HG03045 (cell line): ENCODE measurements around the gene PPHLN1.

Experiments used
- ATAC-seq: cut with Tn5 transposase; IDR thresholded peaks from one replicate; pipeline ENCODE4 v1.9.1; 2021; ENCODE audit warnings: mild to moderate bottlenecking, moderate library complexity; ENCODE audit not compliant: unreplicated experiment

Gene PPHLN1

GRCh38 chr12:42325653-42326474, at the start of gene PPHLN1, which contains the start of gene ZCRB1:
Gene PPHLN1, plus strand, starts transcription at chr12:42326167. Its CDS starts 9,736 bp downstream, at chr12:42335903.
Gene ZCRB1, minus strand, starts transcription at chr12:42326094. Its CDS starts 1,992 bp downstream, at chr12:42324102.
- peak; percentile 97 for ATAC-seq

DNA sequence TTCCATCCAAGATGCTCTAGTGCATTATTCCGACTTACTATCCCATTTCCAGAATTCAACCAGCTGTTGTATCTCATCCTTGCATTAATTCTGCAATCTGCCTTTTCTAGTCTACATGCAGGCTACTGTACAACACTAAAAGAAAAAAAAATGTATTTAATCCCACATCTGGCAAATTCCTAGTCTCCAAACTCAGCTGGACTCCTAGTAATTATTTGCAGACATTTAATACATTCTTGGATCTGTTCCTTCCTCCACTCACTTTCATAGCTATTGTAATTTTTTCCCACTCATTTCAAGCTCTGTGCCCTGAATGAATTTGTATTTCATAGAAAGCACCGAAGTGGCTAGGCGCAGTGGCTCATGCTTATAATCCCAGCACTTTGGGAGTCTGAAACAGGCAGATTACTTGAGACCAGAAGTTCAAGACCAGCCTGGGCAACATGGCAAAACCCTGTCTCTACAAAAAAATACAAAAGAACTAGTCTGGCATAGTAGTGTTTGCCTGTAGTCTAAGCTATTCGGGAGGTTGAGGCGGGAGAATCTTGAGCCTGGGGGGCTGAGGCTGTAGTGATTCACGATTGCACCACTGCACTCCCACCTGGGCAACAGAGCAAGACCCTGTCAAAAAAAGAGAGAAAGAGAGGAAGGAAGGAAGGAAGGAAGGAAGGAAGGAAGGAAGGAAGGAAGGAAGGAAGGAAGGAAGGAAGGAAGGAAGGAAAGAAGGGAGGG, 48.4 kb upstream of the PPHLN1 start:
- no peak for ATAC-seq

DNA sequence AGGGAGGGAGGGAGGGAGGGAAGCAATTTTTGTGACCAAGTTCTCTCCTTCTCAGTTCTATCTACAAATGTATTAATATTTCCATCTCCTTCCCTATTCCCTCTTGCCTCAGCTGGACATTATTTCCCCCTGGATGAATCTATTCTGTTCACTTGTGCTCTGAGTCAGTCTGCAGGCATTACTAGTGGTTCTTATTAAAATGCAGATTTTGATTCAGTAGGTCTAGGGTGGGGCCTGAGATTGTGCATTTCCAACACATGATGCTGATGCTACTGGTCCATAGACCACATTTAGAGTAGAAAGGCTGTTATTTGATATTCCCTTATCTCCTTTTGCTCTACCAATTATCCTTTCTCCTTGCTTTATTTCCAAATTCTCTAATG, 47.8 kb upstream of the PPHLN1 start:
- no peak for ATAC-seq

- ATAC-seq = no peak
Observed at GRCh38 chr12:42281278-42281677, 44.7 kb upstream of the PPHLN1 start.

GRCh38 chr12:42281844-42282243, 44.1 kb upstream of the PPHLN1 start:
- no peak for ATAC-seq

- ATAC-seq = no peak
Observed at GRCh38 chr12:42282294-42282693, 43.7 kb upstream of the PPHLN1 start.

DNA sequence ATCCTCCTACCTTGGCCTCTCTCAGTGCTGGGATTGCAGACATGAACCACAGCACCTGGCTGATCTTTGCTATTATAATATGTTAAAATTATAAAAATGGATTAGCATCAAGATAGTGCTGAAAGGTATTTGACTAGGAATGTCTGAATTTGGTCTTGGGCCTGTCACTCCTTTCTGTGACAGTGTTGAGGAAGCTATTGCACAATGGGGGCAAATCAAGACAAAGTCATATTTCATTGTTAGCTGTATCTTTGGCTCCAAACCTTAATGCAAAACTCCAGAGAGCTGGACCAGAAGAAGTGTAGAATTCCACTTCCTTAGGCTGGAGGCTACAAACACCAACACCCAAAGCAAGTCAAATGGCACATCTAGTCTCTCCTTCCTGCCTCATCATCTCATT, 42.2 kb upstream of the PPHLN1 start:
- ATAC-seq = no peak

- ATAC-seq = no peak
Observed at GRCh38 chr12:42284157-42284556, 41.8 kb upstream of the PPHLN1 start.

DNA sequence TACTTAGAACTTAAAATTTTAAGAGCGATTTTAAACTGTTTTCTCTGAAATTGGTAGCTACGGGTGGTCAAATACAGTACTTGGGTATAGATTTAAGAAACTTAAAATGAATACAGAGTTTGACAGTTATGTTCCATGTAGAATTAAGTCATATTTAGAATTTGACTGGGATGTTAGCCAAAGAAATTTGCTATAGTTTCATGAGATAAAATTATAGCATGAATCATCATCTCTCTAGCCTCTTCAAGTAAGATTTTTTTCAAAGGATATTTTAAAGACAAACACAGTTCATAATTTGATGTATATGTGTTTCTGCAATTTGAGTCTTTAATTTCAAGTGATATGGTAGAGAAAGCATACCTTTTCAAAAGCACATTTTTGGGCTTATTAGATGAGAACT, 41.1 kb upstream of the PPHLN1 start:
- no peak for ATAC-seq

DNA sequence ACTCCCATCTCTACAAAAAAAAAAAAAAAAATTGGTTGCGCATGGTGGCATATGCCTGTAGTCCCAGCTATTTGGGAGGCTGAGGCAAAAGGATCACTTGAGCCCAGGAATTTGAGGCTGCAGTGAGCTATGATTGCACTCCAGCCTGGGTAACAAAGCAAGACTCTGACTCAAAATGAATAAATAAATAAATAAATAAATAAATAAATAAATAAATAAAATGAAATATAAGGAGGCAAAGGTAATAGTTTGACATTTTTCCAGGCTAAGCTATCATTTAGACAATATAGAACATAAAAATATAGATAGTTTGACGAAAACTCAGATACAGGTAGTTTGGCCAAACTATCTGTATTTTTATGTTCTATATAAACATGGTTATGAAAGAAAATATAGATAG, 40.5 kb upstream of the PPHLN1 start:
- ATAC-seq = no peak

- ATAC-seq = no peak
Observed at GRCh38 chr12:42286741-42287140, 39.2 kb upstream of the PPHLN1 start.

DNA sequence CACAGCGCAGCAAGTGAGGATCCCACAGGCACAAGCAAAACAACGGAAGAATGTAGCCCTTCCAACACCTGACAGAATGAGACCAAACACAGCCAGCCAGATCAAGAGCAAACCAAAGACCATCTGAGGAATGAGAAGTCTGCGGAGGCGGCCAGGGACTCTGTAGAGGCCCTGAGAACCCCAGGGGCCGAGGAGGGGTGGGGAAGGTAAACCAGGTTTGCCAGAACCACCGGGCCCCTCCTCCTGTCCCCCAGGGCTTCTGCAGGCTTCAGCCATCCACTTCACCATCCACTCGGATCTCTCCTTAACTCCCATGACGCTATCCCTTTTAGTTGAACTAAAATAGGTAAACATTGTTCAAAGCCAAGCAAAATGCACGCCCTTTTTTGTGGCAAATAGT, 37.4 kb upstream of the PPHLN1 start:
- ATAC-seq = no peak

- ATAC-seq = no peak
Observed at GRCh38 chr12:42291680-42292079, 34.3 kb upstream of the PPHLN1 start.

- ATAC-seq = no peak
Observed at GRCh38 chr12:42296503-42297109, 29.4 kb upstream of the PPHLN1 start.

GRCh38 chr12:42298887-42299286, 27.1 kb upstream of the PPHLN1 start:
- no peak for ATAC-seq

DNA sequence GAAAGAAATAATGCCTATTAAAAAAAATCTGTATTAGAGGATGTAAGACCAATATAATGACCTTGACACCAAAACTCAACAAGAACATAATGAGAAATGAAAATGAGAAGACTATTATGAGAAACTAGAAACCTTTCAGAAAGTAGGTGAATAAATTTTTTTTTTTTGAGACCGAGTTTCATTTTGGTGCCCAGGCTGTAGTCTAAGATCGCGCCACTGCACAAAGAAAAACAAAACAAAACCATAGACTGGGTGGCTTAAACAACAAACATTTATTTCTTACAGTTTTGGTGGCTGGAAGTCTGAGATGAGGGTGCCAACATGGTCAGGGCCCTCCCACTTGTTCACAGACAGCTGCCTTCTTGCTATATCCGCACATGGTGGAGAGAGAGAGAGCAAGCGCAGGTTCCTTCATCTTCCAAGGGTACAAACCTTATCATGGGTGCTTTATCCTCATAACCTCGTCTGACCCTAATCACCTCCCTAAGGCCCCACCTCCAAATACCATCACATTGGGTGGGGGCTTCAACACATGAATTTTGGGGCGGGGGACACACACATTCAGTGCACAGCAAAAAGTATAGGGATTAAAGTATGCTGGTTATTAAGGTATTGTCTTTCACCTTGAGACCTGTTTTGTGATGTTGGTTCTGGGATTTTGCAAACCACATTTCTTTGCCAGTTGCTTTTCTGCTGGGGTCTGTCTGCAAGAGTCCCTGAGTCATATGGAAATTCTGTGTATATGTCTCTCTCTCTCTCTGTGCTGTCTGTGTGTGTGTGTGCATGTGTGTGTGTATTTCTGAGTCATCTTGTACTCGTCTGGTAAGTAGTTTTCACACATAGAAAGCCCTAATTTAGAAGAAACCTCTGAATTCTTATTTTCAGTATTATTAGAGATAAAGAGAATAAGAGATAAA, 26.3 kb upstream of the PPHLN1 start:
- ATAC-seq = peak; percentile 76

GRCh38 chr12:42306297-42306696, 19.7 kb upstream of the PPHLN1 start:
- ATAC-seq = no peak

GRCh38 chr12:42308390-42308789, 17.6 kb upstream of the PPHLN1 start:
- ATAC-seq = no peak

GRCh38 chr12:42309996-42310395, 16.0 kb upstream of the PPHLN1 start:
- no peak for ATAC-seq

DNA sequence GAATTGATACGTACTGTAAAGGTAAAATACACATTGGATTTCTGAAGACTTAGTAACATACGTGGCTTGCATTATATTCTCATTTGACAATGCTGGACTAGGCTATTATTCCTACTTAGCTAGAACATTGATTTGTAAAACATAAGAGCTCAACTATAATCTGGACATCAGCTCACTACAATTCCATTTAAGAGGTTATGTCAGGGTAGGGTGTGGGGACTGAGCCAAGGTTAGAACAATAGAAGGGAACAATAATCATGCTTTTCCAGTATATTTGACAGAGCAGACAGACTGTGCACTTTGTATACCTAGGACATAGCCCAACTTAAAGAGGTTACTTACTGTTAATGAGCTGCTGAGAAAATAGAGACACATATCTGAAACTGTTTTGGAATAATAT, 10.9 kb upstream of the PPHLN1 start:
- ATAC-seq = no peak

DNA sequence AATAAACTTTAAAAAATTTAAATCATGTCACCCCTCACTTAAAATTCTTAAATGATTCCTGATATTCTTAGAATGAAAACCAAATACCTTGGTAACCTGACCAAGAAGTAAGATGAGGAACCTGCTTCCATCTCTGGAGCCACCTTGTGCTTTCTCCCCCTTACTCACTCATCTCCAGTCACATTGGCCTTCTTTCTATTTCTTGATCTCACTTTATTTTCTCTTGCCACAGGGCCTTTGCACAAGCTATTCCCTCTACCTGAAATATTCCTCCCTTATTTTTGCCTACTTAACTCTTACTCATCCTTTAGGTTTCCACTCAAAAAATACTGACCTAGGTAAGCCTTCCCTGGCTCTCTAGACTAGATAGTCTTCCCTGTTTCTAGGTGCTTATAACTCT, 5.2 kb upstream of the PPHLN1 start:
- ATAC-seq = no peak
